ENCODE data around the gene ARHGEF35. TPM values are rescaled to one million over a fixed set of nuclear protein-coding genes. Genes with fewer than 3 reads are reported as not detected.
A peak's percentile ranks its signal among the peaks of the same experiment; 100 is the strongest.
"Not testable (repeated sequence)": the region's sequence is repeated elsewhere in the genome, so short reads cannot be mapped to it uniquely, and the experiment has no call there.

ARHGEF35 gene
- total RNA-seq, 1 experiment from 2014 or later, result 12.7 TPM

GRCh38 chr7:144179165-144179479 is 16.5 kb downstream of the ARHGEF35 start:
- DNase-seq (ENCODE audit: low spot score), result not testable (repeated sequence)

GRCh38 chr7:144178380-144179164 is 17.1 kb downstream of the ARHGEF35 start:
- peak; percentile 23 for DNase-seq (ENCODE audit: low spot score)

DNA sequence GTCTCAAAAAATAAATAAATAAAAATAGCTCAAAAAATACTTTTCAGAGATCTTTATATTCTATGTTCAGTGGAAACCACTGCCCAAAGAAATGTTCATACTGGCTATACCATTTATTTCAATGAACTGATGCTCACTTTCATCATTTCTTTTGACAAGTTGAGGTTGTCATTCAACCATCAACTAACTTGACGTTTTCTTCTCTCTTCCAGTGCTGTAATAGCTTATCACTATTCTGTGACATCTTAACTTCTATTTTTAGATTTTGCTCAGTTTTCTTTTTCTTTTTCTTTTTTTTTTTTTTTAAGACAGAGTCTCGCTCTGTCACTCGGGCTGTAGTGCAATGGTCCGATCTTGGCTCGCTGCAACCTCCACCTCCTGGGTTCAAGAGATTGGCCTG is 21.0 kb downstream of the ARHGEF35 start:
- DNase-seq (ENCODE audit: low spot score), result no peak

DNA sequence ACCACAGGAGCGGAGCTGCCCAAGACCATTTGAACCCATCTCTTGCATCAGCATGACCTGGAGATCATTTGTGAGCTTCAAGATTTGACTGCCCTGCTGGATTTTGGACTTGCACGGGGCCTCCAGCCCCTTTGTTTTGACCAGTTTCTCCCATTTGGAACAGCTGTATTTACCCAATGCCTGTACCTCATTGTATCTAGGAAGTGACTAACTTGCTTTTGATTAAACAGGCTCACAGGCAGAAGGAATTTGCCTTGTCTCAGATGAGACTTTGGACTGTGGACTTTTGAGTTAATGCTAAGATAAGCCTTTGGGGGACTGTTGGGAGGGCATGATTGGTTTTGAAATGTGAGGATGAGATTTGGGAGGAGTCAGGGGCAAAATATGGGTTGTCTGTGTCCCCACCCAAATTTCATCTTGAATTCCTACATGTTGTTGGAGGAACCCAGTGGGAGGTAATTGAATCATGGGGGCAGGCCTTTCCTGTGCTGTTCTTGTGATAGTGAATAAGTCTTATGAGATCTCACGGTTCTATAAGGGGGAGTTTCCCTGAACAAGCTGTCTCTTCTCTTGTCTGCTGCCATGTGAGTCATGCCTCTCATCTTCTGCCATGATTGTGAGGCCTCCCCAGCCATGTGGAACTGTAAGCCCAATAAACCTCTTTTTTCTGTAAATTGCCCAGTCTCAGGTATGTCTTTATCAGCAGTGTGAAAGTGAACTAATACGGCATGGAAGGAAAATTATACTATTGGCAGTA is 23.9 kb downstream of the ARHGEF35 start:
- not testable (repeated sequence) for DNase-seq (ENCODE audit: low spot score)

DNA sequence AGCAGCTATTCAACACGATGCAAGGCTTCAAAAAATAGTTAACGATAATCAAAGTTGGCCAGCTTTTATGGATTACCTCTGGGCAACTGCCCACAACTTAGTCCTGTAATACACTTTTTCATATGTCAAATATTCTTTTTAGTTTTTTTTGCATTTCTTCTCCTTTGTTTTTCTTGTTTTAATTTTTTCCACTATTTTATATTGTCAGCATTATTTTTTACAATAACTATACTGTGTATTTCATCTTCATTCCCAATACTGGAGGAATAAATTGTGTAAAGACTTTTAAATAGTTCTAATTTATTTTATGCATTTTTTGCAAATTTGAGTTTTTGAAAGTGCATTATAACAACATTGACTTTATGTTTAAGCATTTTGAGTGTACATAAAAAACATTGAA is 30.8 kb downstream of the ARHGEF35 start:
- no peak for DNase-seq (ENCODE audit: low spot score)

DNA sequence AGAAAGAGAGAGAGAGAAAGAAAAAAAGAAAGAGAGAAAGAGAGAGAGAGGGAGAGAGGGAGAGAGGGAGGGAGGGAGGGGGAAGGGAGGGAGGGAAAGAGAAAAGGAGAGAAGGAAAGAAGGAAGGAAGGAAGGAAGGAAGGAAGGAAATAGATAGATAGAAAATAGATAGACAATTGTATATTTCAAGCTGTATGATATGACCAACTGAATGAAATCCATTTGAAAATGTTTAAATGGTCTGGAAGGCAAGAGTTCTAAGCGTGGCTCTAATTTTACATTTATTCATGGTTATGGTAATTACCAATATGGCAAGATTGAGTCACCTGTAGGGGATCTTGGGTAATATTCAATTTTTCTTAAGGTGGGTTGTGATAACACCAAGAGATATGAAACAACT is 36.8 kb downstream of the ARHGEF35 start:
- no peak for DNase-seq (ENCODE audit: low spot score)

DNA sequence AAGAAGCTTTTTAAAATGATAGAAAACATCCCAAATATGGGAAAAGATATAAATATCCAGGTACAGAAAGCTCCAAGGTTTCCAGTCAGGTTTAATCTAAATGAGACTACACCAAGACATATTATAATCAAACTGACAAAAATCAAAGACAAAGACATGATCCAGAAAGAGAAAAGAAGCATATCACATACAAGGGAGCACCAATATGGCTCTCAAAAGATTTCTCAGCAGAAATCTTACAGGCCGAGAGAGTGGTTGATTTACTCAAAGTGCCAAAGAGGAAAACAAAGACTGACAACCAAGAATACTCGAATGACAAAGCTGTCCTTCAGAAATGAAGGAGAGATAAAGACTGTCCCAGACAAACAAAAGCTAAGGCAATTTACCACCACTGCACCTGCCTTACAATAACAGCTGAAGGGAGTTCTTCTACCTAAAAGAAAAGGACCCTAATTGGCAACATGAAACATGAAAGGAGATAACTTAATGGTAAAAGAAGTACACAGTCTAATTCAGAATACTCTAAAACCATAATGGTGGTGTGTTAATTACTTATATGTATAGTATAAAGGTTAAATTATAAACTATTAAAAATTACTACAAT is 47.3 kb downstream of the ARHGEF35 start:
- no peak for DNase-seq (ENCODE audit: low spot score)

- DNase-seq (ENCODE audit: low spot score), result no peak
These were observed 51.2 kb downstream of the ARHGEF35 start for GRCh38 chr7:144144426-144144825.

DNA sequence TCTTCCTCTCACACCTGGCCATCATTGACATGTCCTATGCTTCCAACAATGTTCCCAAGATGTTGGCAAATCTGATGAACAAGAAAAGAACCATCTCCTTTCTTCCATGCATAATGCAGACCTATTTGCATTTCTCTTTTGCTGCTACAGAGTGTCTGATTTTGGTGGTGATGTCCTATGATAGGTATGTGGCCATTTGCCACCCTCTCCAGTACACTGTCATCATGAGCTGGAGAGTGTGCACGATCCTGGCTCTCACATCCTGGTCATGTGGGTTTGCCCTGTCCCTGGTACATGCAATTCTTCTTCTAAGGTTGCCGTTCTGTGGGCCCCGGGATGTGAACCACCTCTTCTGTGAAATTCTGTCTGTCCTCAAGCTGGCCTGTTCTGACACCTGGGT is 53.4 kb downstream of the ARHGEF35 start:
- DNase-seq (ENCODE audit: low spot score), result no peak

GRCh38 chr7:144137501-144137900 is 58.1 kb downstream of the ARHGEF35 start:
- DNase-seq (ENCODE audit: low spot score), result no peak

Other genes with a start within 250 kb of the ARHGEF35 start
- gene OR2F1, start 241.0 kb downstream of the ARHGEF35 start, total RNA-seq (2014; rRNA removed; shearing (Covaris generic)), result not detected in 2 replicates
- not detected in 2 replicates for gene OR6B1, start 195.5 kb downstream of the ARHGEF35 start, total RNA-seq (2014; rRNA removed; shearing (Covaris generic))
- gene OR2A5, start 146.9 kb downstream of the ARHGEF35 start, total RNA-seq (2014; rRNA removed; shearing (Covaris generic)), result not detected in 2 replicates
- gene OR2A25, start 126.0 kb downstream of the ARHGEF35 start, total RNA-seq (2014; rRNA removed; shearing (Covaris generic)), result not detected in 2 replicates
- not detected in 2 replicates for gene OR2A12, start 109.6 kb downstream of the ARHGEF35 start, total RNA-seq (2014; rRNA removed; shearing (Covaris generic))
- gene OR2A2, start 86.2 kb downstream of the ARHGEF35 start, total RNA-seq (2014; rRNA removed; shearing (Covaris generic)), result not detected in 2 replicates
- gene OR2A14, start 72.7 kb downstream of the ARHGEF35 start, total RNA-seq (2014; rRNA removed; shearing (Covaris generic)), result not detected in 2 replicates
- gene CTAGE4, start 12.4 kb downstream of the ARHGEF35 start, total RNA-seq (2014; rRNA removed; shearing (Covaris generic)), result 3.8 and 3.9 TPM in 2 replicates
- not detected in 2 replicates for gene OR2A42, start 43.8 kb upstream of the ARHGEF35 start, total RNA-seq (2014; rRNA removed; shearing (Covaris generic))
- 0.86 and 1.8 TPM in 2 replicates for gene OR2A7, start 69.0 kb upstream of the ARHGEF35 start, total RNA-seq (2014; rRNA removed; shearing (Covaris generic))
- not detected in 2 replicates for gene CTAGE8, start 73.5 kb upstream of the ARHGEF35 start, total RNA-seq (2014; rRNA removed; shearing (Covaris generic))
- not detected in 2 replicates for gene OR2A1, start 116.6 kb upstream of the ARHGEF35 start, total RNA-seq (2014; rRNA removed; shearing (Covaris generic))
- 24.4 and 28.4 TPM in 2 replicates for gene ARHGEF5, start 159.6 kb upstream of the ARHGEF35 start, total RNA-seq (2014; rRNA removed; shearing (Covaris generic))
- gene NOBOX, start 207.9 kb upstream of the ARHGEF35 start, total RNA-seq (2014; rRNA removed; shearing (Covaris generic)), result not detected in 2 replicates

Measured in HT-29 (cell line).